COLO668 (cell line): ENCODE results near the gene CCN5.
A peak's percentile ranks its signal among the peaks of the same experiment; 100 is the strongest.

Experiments
- DNase-seq: peaks from one replicate; lab custom pipeline; 2025; ENCODE audit not compliant: unreplicated experiment; lab: John Stamatoyannopoulos, UW

The CCN5 gene

GRCh38 chr20:44715499-44716308 is 535 bp downstream of the CCN5 start:
- DNase-seq: no peak

- DNase-seq: no peak
These were observed 1.3 kb downstream of the CCN5 start for GRCh38 chr20:44716309-44717106.

GRCh38 chr20:44717986-44718385 is 2.8 kb downstream of the CCN5 start:
- no peak for DNase-seq

GRCh38 chr20:44719841-44720240 is 4.7 kb downstream of the CCN5 start:
- DNase-seq: no peak

GRCh38 chr20:44720621-44720996 is 5.4 kb downstream of the CCN5 start:
- no peak for DNase-seq

GRCh38 chr20:44720997-44721784 is 6.0 kb downstream of the CCN5 start:
- DNase-seq: no peak

- no peak for DNase-seq
These were observed 6.6 kb downstream of the CCN5 start for GRCh38 chr20:44721785-44722054.

- DNase-seq: no peak
These were observed 7.8 kb downstream of the CCN5 start for GRCh38 chr20:44722990-44723389.

GRCh38 chr20:44723391-44723790 is 8.2 kb downstream of the CCN5 start:
- no peak for DNase-seq

- DNase-seq: no peak
These were observed 8.7 kb downstream of the CCN5 start for GRCh38 chr20:44723798-44724362.

- DNase-seq: no peak
These were observed 9.4 kb downstream of the CCN5 start for GRCh38 chr20:44724423-44725091.

GRCh38 chr20:44725837-44726236 is 10.7 kb downstream of the CCN5 start:
- no peak for DNase-seq

GRCh38 chr20:44727039-44727438 is 11.9 kb downstream of the CCN5 start:
- no peak for DNase-seq

GRCh38 chr20:44727651-44728050 is 12.5 kb downstream of the CCN5 start:
- DNase-seq: no peak

- DNase-seq: peak; percentile 65
These were observed 13.8 kb downstream of the CCN5 start for GRCh38 chr20:44728801-44729443.

GRCh38 chr20:44730441-44730840 is 15.3 kb downstream of the CCN5 start:
- no peak for DNase-seq

- no peak for DNase-seq
These were observed 16.5 kb downstream of the CCN5 start for GRCh38 chr20:44731657-44732056.

- no peak for DNase-seq
These were observed 17.2 kb downstream of the CCN5 start for GRCh38 chr20:44732327-44732726.

GRCh38 chr20:44733341-44734069 is 18.3 kb downstream of the CCN5 start:
- peak; percentile 24 for DNase-seq

- no peak for DNase-seq
These were observed 19.8 kb downstream of the CCN5 start for GRCh38 chr20:44734938-44735337.
